Neural cell (in vitro differentiated cells): Measurements from ENCODE around the gene SLC22A3. TPM values are rescaled to one million over a fixed set of nuclear protein-coding genes. Genes with fewer than 3 reads are reported as not detected.

Source experiments
- H2AFZ ChIP-seq: fragments of 200-600, 300-800 bp; sonication (generic), shearing (Covaris generic); 2 replicates; pipeline ENCODE4 v1.6.0; 2014; ENCODE audit warnings: low read depth, mild to moderate bottlenecking, antibody characterized with exemption, low read length, moderate library complexity
- H3F3A ChIP-seq: fragments of 200-600 bp; shearing (Covaris generic); 2 replicates; pipeline ENCODE4 v1.6.1; 2016; ENCODE audit warnings: mild to moderate bottlenecking, moderate library complexity, mixed read lengths, antibody characterized with exemption, low read length; ENCODE audit not compliant: insufficient read depth, poor library complexity, severe bottlenecking
- H3K27ac ChIP-seq: fragments of 200-600, 300-800 bp; sonication (generic), shearing (Covaris generic); 2 replicates; pipeline ENCODE4 v1.5.1; 2014; ENCODE audit warnings: mild to moderate bottlenecking, low read length, moderate library complexity
- H3K27me3 ChIP-seq: fragments of 300-800, 200-600 bp; sonication (generic), shearing (Covaris generic); 2 replicates; pipeline ENCODE4 v1.6.0; 2014; ENCODE audit warnings: mild to moderate bottlenecking, low read depth, low read length, moderate library complexity; ENCODE audit not compliant: insufficient read depth
- H3K36me3 ChIP-seq: fragments of 300-800, 200-600 bp; sonication (generic), shearing (Covaris generic); 2 replicates; pipeline ENCODE4 v1.5.1; 2014; ENCODE audit warnings: mild to moderate bottlenecking, antibody characterized with exemption, low read length, moderate library complexity; ENCODE audit not compliant: insufficient read depth
- H3K4me2 ChIP-seq: fragments of 300-800, 200-600 bp; sonication (generic), shearing (Covaris generic); 2 replicates; pipeline ENCODE4 v1.6.0; 2014; ENCODE audit warnings: mild to moderate bottlenecking, low read length
- H3K4me3 ChIP-seq: fragments of 300-800, 200-600 bp; sonication (generic), shearing (Covaris generic); 2 replicates; pipeline ENCODE4 v1.5.1; 2014; ENCODE audit warnings: mild to moderate bottlenecking, low read length, moderate library complexity
- H3K79me2 ChIP-seq: fragments of 200-600 bp; shearing (Covaris generic); replicated peaks from 2 replicates; pipeline ENCODE4 v1.6.0; 2014; ENCODE audit warnings: mild to moderate bottlenecking, low read length, moderate library complexity; ENCODE audit not compliant: insufficient read depth
- H3K9ac ChIP-seq: fragments of 300-800, 200-600 bp; sonication (generic), shearing (Covaris generic); 2 replicates; pipeline ENCODE4 v1.6.1; 2016; ENCODE audit warnings: mild to moderate bottlenecking, low read length, mixed read lengths
- H3K9me2 ChIP-seq: fragments of 200-600 bp; shearing (Covaris generic); 2 replicates; pipeline ENCODE4 v1.6.1; 2016; ENCODE audit warnings: mild to moderate bottlenecking, low read length, mixed read lengths; ENCODE audit not compliant: insufficient read depth
- H3K9me3 ChIP-seq: fragments of 200-600, 300-800 bp; sonication (generic), shearing (Covaris generic); 2 replicates; pipeline ENCODE4 v1.6.1; 2016; ENCODE audit warnings: mild to moderate bottlenecking, mixed run types, low read length, moderate library complexity, mixed read lengths
- H4K20me1 ChIP-seq: fragments of 200-600 bp; shearing (Covaris generic); 2 replicates; pipeline ENCODE4 v1.6.1; 2016; ENCODE audit warnings: mild to moderate bottlenecking, mixed run types; ENCODE audit not compliant: insufficient read depth
- CTCF ChIP-seq: fragments of 450-650 bp; IDR thresholded peaks from 2 replicates; pipeline ENCODE4 v1.5.1; 2014; ENCODE audit warnings: antibody characterized with exemption, mild to moderate bottlenecking, moderate library complexity; ENCODE audit not compliant: poor library complexity, severe bottlenecking
- EP300 ChIP-seq: fragments of 450-650 bp; conservative IDR thresholded peaks from 2 replicates; pipeline ENCODE4 v1.6.1; 2014; ENCODE audit warnings: antibody characterized with exemption, mild to moderate bottlenecking, moderate library complexity; ENCODE audit not compliant: poor library complexity, severe bottlenecking
- EZH2 ChIP-seq: fragments of 200-600, 300-800 bp; shearing (Covaris generic), sonication (generic); IDR thresholded peaks from 2 replicates; pipeline ENCODE4 v1.6.1; 2014; ENCODE audit warnings: antibody characterized with exemption, low read length, borderline replicate concordance, mild to moderate bottlenecking; ENCODE audit not compliant: insufficient read depth, poor library complexity, severe bottlenecking
- MXI1 ChIP-seq: fragments of 450-650 bp; conservative IDR thresholded peaks from 2 replicates; pipeline ENCODE4 v1.6.1; 2014; ENCODE audit warnings: antibody characterized with exemption, mild to moderate bottlenecking; ENCODE audit not compliant: poor library complexity, severe bottlenecking
- POLR2AphosphoS5 ChIP-seq: IDR thresholded peaks from 2 replicates; pipeline ENCODE4 v1.6.1; 2012
- RAD21 ChIP-seq: fragments of 450-650 bp; conservative IDR thresholded peaks from 2 replicates; pipeline ENCODE4 v1.6.1; 2014; ENCODE audit warnings: antibody characterized with exemption, mild to moderate bottlenecking, moderate library complexity
- REST ChIP-seq: IDR thresholded peaks from 2 replicates; pipeline ENCODE4 v1.6.1; 2012; ENCODE audit warnings: borderline replicate concordance
- SMC3 ChIP-seq: fragments of 450-650 bp; conservative IDR thresholded peaks from 2 replicates; pipeline ENCODE4 v1.6.1; 2014; ENCODE audit warnings: antibody characterized with exemption, mild to moderate bottlenecking, moderate library complexity; ENCODE audit not compliant: poor library complexity
- TAF1 ChIP-seq: IDR thresholded peaks from 2 replicates; pipeline ENCODE4 v1.6.1; 2012; ENCODE audit warnings: low read depth
- polyA plus RNA-seq: library from polyadenylated mRNA; depleted of rRNA; stranded (reverse); fragments of >200 nt; gene quantifications from 2 replicates; pipeline ENCODE4 v1.2.3, GENCODE V29; 2014

The SLC22A3 gene
- polyA plus RNA-seq, 1 donor from 2014 or later: not detected

- Histone ChIP-seq H2AFZ (no peak overlapping the region), H3K4me3 (no peak overlapping the region), H3K9me3 (no peaks in the 10 kb centered on the region), H3K79me2 (no peaks in the 10 kb centered on the region), H3F3A (no peaks in the 10 kb centered on the region), H3K9me2 (no peaks in the 10 kb centered on the region), H3K4me2 (no peak overlapping the region), H3K27me3 (no peaks in the 10 kb centered on the region), H3K9ac (no peak overlapping the region), H3K36me3 (no peaks in the 10 kb centered on the region), H4K20me1 (no peaks in the 10 kb centered on the region), H3K27ac (no peak overlapping the region)
- TF ChIP-seq REST: no peak
- no peak for TF ChIP-seq SMC3
- no peak for TF ChIP-seq EP300
- no peak for TF ChIP-seq EZH2
- no peak for TF ChIP-seq POLR2AphosphoS5
- no peak for TF ChIP-seq TAF1
- no peak for TF ChIP-seq MXI1
- TF ChIP-seq RAD21: no peak
- no peak for TF ChIP-seq CTCF
Measured at GRCh38 chr6:160442151-160442550, 94.0 kb downstream of the SLC22A3 start.

- Histone ChIP-seq H3K9me2 (no peaks in the 10 kb centered on the region), H3K9me3 (no peaks in the 10 kb centered on the region), H3K9ac (no peak overlapping the region), H2AFZ (no peak overlapping the region), H3K36me3 (no peaks in the 10 kb centered on the region), H3K4me3 (no peak overlapping the region), H3K27ac (no peak overlapping the region), H3K79me2 (no peaks in the 10 kb centered on the region), H3K27me3 (no peaks in the 10 kb centered on the region), H3K4me2 (no peak overlapping the region), H4K20me1 (no peaks in the 10 kb centered on the region), H3F3A (no peaks in the 10 kb centered on the region)
- TF ChIP-seq EZH2 (no peak), RAD21 (no peak), SMC3 (no peak), TAF1 (no peak), REST (no peak), POLR2AphosphoS5 (no peak), CTCF (no peak), MXI1 (no peak), EP300 (no peak)
Measured at GRCh38 chr6:160445130-160445529, 97.0 kb downstream of the SLC22A3 start.
